Left ventricle myocardium inferior (tissue), 1 donor: ENCODE data around the gene C1QL4. TPM values are rescaled to one million over a fixed set of nuclear protein-coding genes. Genes with fewer than 3 reads are reported as not detected.
A peak's percentile ranks its signal among the peaks of the same experiment; 100 is the strongest.

Experiments
- DNase-seq: peaks from one replicate; pipeline ENCODE4 v3.0.0-alpha.2; 2020
- H3K27ac ChIP-seq: fragments of 200-600 bp; replicated peaks from 2 replicates; pipeline ENCODE4 v1.8.0; 2021
- H3K27me3 ChIP-seq: fragments of 200-600 bp; 2 replicates; pipeline ENCODE4 v1.8.0; 2021; ENCODE audit warnings: low read depth
- H3K36me3 ChIP-seq: fragments of 200-600 bp; 2 replicates; pipeline ENCODE4 v1.8.0; 2021
- H3K4me1 ChIP-seq: fragments of 200-600 bp; 2 replicates; pipeline ENCODE4 v1.8.0; 2021
- H3K4me3 ChIP-seq: fragments of 200-600 bp; 2 replicates; pipeline ENCODE4 v1.8.0; 2021; ENCODE audit warnings: mild to moderate bottlenecking, moderate library complexity
- H3K9me3 ChIP-seq: fragments of 200-600 bp; replicated peaks from 2 replicates; pipeline ENCODE4 v1.8.0; 2021
- intact Hi-C: fragments of 100-400 bp; cut with micrococcal nuclease; formaldehyde crosslinking; loops from one replicate; pipeline ENCODE4 v1.11.0; 2022
- total RNA-seq: library from RNA; stranded (reverse); fragmentation: NEBNext Ultra II Directional; extraction: Animal tissue kit (Norgen Biotek cat#: 25700); gene quantifications from one replicate; pipeline ENCODE4 v1.2.1, GENCODE V29; 2021
- TF ChIP-seq, protein P1 (sequence below): fragments of 200-600 bp; IDR thresholded peaks from 2 replicates; pipeline ENCODE4 v1.8.0; 2021; ENCODE audit warnings: antibody characterized with exemption, mild to moderate bottlenecking, borderline replicate concordance
- donor health status: DM: no; HTN: yes; CAD: no; lungs with severe emphysema.

C1QL4 gene
- total RNA-seq, 1 donor from 2014 or later = not detected

DNA sequence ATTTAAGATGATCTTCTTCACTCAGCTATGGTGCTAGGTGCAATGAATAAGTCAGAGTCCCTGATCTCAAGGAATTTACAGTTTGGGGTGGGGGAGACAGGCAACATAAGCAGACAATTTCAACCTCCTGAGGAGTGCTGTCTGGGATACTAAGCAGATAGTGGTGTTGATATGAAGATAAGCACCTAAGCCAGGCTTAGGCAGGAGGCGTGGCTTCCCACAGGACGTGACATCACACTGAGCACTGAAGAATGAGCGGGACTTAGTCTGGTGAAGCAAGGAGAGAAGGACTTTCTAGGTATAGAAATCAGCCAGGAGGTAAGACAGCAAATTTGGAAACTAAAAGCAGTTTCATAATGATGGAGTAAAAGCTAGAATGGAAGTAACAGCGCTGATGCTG lies 35.2 kb downstream of the C1QL4 start:
- Histone ChIP-seq H3K36me3 (no peaks in the 10 kb centered on the region), H3K27me3 (peaks cover 97% of the 10 kb centered on the region), H3K9me3 (no peaks in the 10 kb centered on the region), H3K4me1 (peaks cover 12% of the 10 kb centered on the region), H3K4me3 (no peak overlapping the region), H3K27ac (no peak overlapping the region)
- no peak for DNase-seq
- TF ChIP-seq, protein P1, sequence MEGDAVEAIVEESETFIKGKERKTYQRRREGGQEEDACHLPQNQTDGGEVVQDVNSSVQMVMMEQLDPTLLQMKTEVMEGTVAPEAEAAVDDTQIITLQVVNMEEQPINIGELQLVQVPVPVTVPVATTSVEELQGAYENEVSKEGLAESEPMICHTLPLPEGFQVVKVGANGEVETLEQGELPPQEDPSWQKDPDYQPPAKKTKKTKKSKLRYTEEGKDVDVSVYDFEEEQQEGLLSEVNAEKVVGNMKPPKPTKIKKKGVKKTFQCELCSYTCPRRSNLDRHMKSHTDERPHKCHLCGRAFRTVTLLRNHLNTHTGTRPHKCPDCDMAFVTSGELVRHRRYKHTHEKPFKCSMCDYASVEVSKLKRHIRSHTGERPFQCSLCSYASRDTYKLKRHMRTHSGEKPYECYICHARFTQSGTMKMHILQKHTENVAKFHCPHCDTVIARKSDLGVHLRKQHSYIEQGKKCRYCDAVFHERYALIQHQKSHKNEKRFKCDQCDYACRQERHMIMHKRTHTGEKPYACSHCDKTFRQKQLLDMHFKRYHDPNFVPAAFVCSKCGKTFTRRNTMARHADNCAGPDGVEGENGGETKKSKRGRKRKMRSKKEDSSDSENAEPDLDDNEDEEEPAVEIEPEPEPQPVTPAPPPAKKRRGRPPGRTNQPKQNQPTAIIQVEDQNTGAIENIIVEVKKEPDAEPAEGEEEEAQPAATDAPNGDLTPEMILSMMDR = no peak
- intact Hi-C loops = no loop called here

DNA sequence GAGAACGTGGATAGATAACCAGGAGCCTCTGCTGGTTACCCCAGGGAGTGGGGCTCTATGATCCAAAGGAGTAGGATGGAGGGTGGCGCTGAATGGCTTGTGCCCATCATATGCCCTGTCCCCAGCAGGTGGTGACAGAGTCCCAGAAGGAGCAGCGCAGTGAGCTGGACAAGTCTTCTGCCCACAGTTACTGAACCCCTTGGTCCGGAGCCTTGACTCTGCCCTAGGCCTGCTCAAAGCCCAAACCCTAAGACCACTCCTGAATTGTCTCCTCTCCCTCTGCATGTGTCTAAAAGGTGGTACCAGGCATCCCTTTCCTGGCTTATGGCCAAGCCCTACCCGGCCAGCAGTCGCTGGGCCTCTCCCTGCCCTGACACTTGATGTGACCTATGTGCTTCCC lies 38.8 kb downstream of the C1QL4 start:
- Histone ChIP-seq H3K4me3 (no peak overlapping the region), H3K4me1 (peaks cover 36% of the 10 kb centered on the region), H3K36me3 (no peaks in the 10 kb centered on the region), H3K27ac (no peak overlapping the region), H3K9me3 (no peaks in the 10 kb centered on the region), H3K27me3 (peaks cover 96% of the 10 kb centered on the region)
- intact Hi-C loops = no loop called here
- DNase-seq = no peak
- TF ChIP-seq, protein P1 = no peak

DNA sequence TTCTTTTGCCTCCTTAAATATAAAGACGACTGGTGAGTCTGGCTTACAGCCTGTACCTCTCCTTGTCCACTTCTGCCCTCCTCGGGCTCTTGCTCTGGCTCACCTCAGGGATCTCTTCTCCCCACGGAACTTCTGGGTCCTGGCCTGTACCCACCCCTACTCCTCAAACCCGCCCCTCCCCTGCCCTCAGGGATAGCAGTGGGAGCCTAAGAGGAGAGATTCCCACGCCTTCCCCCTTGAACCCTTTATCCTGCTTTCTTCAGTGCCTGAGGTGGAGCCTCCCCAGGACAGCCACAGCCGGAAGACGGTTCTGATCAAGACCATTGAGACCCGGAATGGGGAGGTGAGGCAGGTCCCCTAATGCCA lies 39.3 kb downstream of the C1QL4 start:
- H3K27ac ChIP-seq = no peak overlapping the region
- intact Hi-C loops = no loop called here
- peaks cover 41% of the 10 kb centered on the region for H3K4me1 ChIP-seq
- no peaks in the 10 kb centered on the region for H3K9me3 ChIP-seq
- DNase-seq = no peak
- peak overlapping the region; percentile 47 for H3K4me3 ChIP-seq
- no peaks in the 10 kb centered on the region for H3K36me3 ChIP-seq
- TF ChIP-seq, protein P1 = no peak
- H3K27me3 ChIP-seq = peaks cover 91% of the 10 kb centered on the region

DNA sequence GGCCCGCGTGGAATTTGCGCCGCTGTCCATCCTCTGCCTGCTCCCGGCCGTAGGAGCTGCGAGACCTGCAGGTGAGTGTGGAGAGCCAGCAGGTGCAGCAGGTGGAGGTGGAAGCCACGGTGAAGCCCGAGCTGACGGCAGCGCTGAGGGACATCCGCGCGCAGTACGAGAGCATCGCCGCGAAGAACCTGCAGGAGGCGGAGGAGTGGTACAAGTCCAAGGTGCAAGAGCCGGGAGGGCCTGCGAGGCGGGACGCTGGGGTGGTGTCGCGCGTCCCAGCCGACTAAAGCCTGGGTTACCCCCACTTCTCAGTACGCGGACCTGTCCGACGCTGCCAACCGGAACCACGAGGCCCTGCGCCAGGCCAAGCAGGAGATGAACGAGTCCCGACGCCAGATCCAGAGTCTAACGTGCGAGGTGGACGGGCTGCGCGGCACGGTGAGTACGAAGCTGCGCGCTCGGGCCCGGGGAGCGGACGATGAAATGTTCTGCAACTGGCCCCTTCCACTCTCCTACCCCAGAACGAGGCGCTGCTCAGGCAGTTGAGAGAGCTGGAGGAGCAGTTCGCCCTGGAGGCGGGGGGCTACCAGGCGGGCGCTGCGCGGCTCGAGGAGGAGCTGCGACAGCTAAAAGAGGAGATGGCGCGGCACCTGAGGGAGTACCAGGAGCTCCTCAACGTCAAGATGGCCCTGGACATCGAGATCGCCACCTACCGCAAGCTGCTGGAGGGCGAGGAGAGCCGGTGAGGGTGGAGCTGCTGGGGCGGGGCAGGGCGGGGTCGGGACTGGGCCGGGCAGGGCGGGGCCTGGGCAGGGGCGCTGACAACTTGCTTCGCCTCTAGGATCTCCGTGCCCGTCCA lies 39.9 kb downstream of the C1QL4 start:
- peaks cover 41% of the 10 kb centered on the region for H3K4me1 ChIP-seq
- H3K27me3 ChIP-seq = peaks cover 85% of the 10 kb centered on the region
- no peak overlapping the region for H3K27ac ChIP-seq
- intact Hi-C loops = no loop called here
- no peaks in the 10 kb centered on the region for H3K36me3 ChIP-seq
- H3K4me3 ChIP-seq = peak overlapping the region; percentile 47
- DNase-seq = no peak
- no peaks in the 10 kb centered on the region for H3K9me3 ChIP-seq
- TF ChIP-seq, protein P1 = peak; percentile 17

DNA sequence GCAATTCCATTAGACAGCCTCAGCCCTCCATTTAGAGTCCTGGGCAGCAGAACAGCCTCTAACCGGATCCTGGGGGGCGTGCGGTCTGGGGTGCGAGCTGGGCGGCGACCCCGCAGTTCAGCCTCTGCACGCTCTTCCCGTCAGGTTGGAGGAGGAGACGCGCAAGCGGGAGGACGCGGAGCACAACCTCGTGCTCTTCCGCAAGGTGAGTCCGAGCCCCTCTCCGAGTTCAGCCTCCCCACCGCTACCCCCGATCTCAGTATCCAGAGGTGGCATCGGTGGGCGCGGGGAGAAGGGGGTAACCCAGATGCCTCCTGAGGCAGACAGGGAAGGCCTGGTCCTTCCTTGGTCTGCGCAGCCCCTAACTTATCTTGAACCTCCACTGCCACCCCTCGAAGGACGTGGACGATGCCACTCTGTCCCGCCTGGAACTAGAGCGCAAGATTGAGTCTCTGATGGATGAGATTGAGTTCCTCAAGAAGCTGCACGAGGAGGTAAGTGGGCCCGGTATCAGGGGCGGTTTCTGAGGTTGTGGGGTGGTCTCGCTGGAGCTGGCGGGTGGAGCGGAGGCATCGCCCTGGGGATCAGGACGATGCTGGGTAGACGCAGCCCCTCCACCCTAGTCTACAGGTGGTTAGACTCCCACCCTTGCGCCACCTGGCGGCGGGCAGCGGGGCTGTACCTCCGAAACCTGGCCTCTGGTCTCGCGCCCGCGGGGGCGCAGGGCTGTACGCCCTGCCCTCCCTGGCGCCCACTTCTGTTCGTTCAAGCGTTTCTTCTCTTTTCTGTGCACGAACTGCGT lies 40.8 kb downstream of the C1QL4 start:
- no peak for DNase-seq
- no peak overlapping the region for H3K27ac ChIP-seq
- TF ChIP-seq, protein P1 = peak; percentile 71
- peaks cover 76% of the 10 kb centered on the region for H3K27me3 ChIP-seq
- no peaks in the 10 kb centered on the region for H3K9me3 ChIP-seq
- H3K4me1 ChIP-seq = peaks cover 41% of the 10 kb centered on the region
- H3K36me3 ChIP-seq = no peaks in the 10 kb centered on the region
- intact Hi-C loops = no loop called here
- H3K4me3 ChIP-seq = peak overlapping the region; percentile 47
